H1 (cell line): ENCODE results near the gene CTTNBP2NL. TPM values are rescaled to one million over a fixed set of nuclear protein-coding genes. Genes with fewer than 3 reads are reported as not detected.

ENCODE experiments used
- EP300 ChIP-seq, 2 experiments: IDR thresholded peaks; 1 replicate in 1 of 2; 2 replicates in 1 of 2; pipeline ENCODE4 v1.6.1; 2011 to 2012; ENCODE audit warnings: low read depth in 2 of 2, low read length in 2 of 2, mild to moderate bottlenecking in 2 of 2, borderline replicate concordance in 1 of 2, inconsistent platforms in 1 of 2, moderate library complexity in 1 of 2
- JUND ChIP-seq: IDR thresholded peaks from 2 replicates; pipeline ENCODE4 v1.6.1; 2011; ENCODE audit warnings: mild to moderate bottlenecking, improper control_type of control experiment, low read length
- NRF1 ChIP-seq: IDR thresholded peaks from 2 replicates; pipeline ENCODE4 v1.6.1; 2011; ENCODE audit warnings: mild to moderate bottlenecking, low read depth, low read length, improper control_type of control experiment
- SIN3A ChIP-seq, 2 experiments: IDR thresholded peaks in 1 of 2; conservative IDR thresholded peaks in 1 of 2; 2 replicates each; pipeline ENCODE4 v1.6.1; 2011 to 2012; ENCODE audit warnings: low read length in 2 of 2, improper control_type of control experiment in 1 of 2, low read depth in 1 of 2, mild to moderate bottlenecking in 1 of 2
- polyA plus RNA-seq, 7 experiments: library from polyadenylated mRNA; depleted of rRNA in 3 of 7; stranded (reverse) in 5 of 7; unstranded in 2 of 7; fragments of >200 nt in 5 of 7; fragments of 200-250 nt in 2 of 7; gene quantifications; 1 replicate in 5 of 7; 2 replicates in 1 of 7; 4 replicates in 1 of 7; pipeline versions ENCODE4 v1.2.1 to v1.2.3, GENCODE V29; 2011 to 2013; ENCODE audit warnings: missing spikeins in 2 of 7, mixed read lengths in 2 of 7
- total RNA-seq: library from RNA; stranded (reverse); fragmentation: NEBNext Ultra II Directional; extraction: Animal tissue kit (Norgen Biotek cat#: 25700); gene quantifications from 2 replicates; pipeline ENCODE4 v1.2.1, GENCODE V29; 2021

The CTTNBP2NL gene
- total and polyA plus RNA-seq, 2 of the 8 experiments (the other 6 are each of a cell fraction or from before 2014, with no cell fraction given) = 6.4 to 35.1 TPM

- TF ChIP-seq SIN3A (conservative IDR thresholded peaks at IDR 0.05 in 1 of 2, IDR thresholded peaks at IDR 0.05 in 1 of 2; ENCODE audit: low read depth in 1 of 2, low read length in 2 of 2) (no peak), NRF1 (no peak), EP300 (IDR thresholded peaks at IDR 0.05; ENCODE audit: borderline replicate concordance in 1 of 2, low read depth in 2 of 2, low read length in 2 of 2) (no peak), JUND (no peak)
Observed at GRCh38 chr1:112431038-112431437, 35.0 kb downstream of the CTTNBP2NL start (continued).
